ENCODE data around the gene GUK1. TPM values are rescaled to one million over a fixed set of nuclear protein-coding genes. Genes with fewer than 3 reads are reported as not detected.
A peak's percentile ranks its signal among the peaks of the same experiment; 100 is the strongest.

Gene GUK1
- total RNA-seq, 2 experiments from 2014 or later = 154 to 197 TPM

GRCh38 chr1:228178737-228179684 is 38.9 kb downstream of the GUK1 start:
- H3K4me2 ChIP-seq (ENCODE audit: low read length) = no peak overlapping the region
- no peak for TF ChIP-seq EZH2phosphoT487 (IDR thresholded peaks at IDR 0.05; ENCODE audit: borderline replicate concordance, low read depth, low read length)
- TF ChIP-seq CTCF (conservative IDR thresholded peaks at IDR 0.05; ENCODE audit: low read length) = no peak
- H3K27ac ChIP-seq (ENCODE audit: low read depth, low read length, poor library complexity, severe bottlenecking) = no peak overlapping the region
- no peaks in the 10 kb centered on the region for H3K9me2 ChIP-seq (ENCODE audit: insufficient read depth, low read length)
- TSS peak; percentile 50 for BruUV-seq (replicated peaks)
- intact Hi-C loops (cut with micrococcal nuclease; ENCODE audit: unreplicated experiment) = no loop called here
- no peaks in the 10 kb centered on the region for H3K4me1 ChIP-seq (ENCODE audit: insufficient read depth, low read length, poor library complexity, severe bottlenecking)
- no peak overlapping the region for H2AFZ ChIP-seq (ENCODE audit: low read length)
- H3K36me3 ChIP-seq (ENCODE audit: insufficient read depth, low read length) = peaks cover 9% of the 10 kb centered on the region; the same call in 1 of the 2 replicates
- H3K79me2 ChIP-seq (ENCODE audit: insufficient read depth, low read depth, low read length) = no peaks in the 10 kb centered on the region
- DNase-seq (ENCODE audit: low spot score) = no peak
- H3K9me3 ChIP-seq (ENCODE audit: low read length) = no peaks in the 10 kb centered on the region
- no peaks in the 10 kb centered on the region for H4K20me1 ChIP-seq (ENCODE audit: insufficient read depth, low read length)
- ChIA-PET POLR2A (interaction anchor here (0.6 to 0.9 kb wide), 3 partner anchors 12 to 20 kb away, joined by 3 to 4 read pairs (median 3); no protein-coding TSS in a partner anchor), CTCF (ENCODE audit: unreplicated experiment) (interaction anchor here (0.5 kb wide), 1 partner anchor 100 kb away, joined by 3 read pairs; no protein-coding TSS in a partner anchor)
- no peak overlapping the region for H3K4me3 ChIP-seq (ENCODE audit: low read depth, low read length, poor library complexity, severe bottlenecking)

GRCh38 chr1:228180271-228180958 is 40.3 kb downstream of the GUK1 start:
- DNase-seq (ENCODE audit: low spot score) = peak; percentile 41
- intact Hi-C loops (cut with micrococcal nuclease; ENCODE audit: unreplicated experiment) = no loop called here
- ChIA-PET POLR2A (interaction anchor here (0.7 kb wide), 3 partner anchors 38 to 1985 kb away, joined by 3 to 5 read pairs (median 3); no protein-coding TSS in a partner anchor), CTCF (ENCODE audit: unreplicated experiment) (interaction anchor here (0.6 kb wide), 1 partner anchor 29 kb away, joined by 3 read pairs; no protein-coding TSS in a partner anchor)
- Histone ChIP-seq H4K20me1 (ENCODE audit: insufficient read depth, low read length) (no peaks in the 10 kb centered on the region), H3K4me2 (ENCODE audit: low read length) (no peak overlapping the region), H3K79me2 (ENCODE audit: insufficient read depth, low read depth, low read length) (no peaks in the 10 kb centered on the region), H3K4me3 (ENCODE audit: low read depth, low read length, poor library complexity, severe bottlenecking) (no peak overlapping the region), H3K9me3 (ENCODE audit: low read length) (no peaks in the 10 kb centered on the region), H2AFZ (ENCODE audit: low read length) (no peak overlapping the region), H3K9me2 (ENCODE audit: insufficient read depth, low read length) (no peaks in the 10 kb centered on the region), H3K36me3 (ENCODE audit: insufficient read depth, low read length) (peaks cover 2% of the 10 kb centered on the region; the same call in 1 of the 2 replicates), H3K4me1 (ENCODE audit: insufficient read depth, low read length, poor library complexity, severe bottlenecking) (no peaks in the 10 kb centered on the region), H3K27ac (ENCODE audit: low read depth, low read length, poor library complexity, severe bottlenecking) (no peak overlapping the region)
- BruUV-seq (replicated peaks) = no TSS peak
- TF ChIP-seq EZH2phosphoT487 (IDR thresholded peaks at IDR 0.05; ENCODE audit: borderline replicate concordance, low read depth, low read length) = no peak
- TF ChIP-seq CTCF (conservative IDR thresholded peaks at IDR 0.05; ENCODE audit: low read length) = peak; percentile 73
